Measurements from ENCODE around the gene ATP1B4. TPM values are rescaled to one million over a fixed set of nuclear protein-coding genes. Genes with fewer than 3 reads are reported as not detected.

The ATP1B4 gene
- total RNA-seq = not detected in 2 replicates

DNA sequence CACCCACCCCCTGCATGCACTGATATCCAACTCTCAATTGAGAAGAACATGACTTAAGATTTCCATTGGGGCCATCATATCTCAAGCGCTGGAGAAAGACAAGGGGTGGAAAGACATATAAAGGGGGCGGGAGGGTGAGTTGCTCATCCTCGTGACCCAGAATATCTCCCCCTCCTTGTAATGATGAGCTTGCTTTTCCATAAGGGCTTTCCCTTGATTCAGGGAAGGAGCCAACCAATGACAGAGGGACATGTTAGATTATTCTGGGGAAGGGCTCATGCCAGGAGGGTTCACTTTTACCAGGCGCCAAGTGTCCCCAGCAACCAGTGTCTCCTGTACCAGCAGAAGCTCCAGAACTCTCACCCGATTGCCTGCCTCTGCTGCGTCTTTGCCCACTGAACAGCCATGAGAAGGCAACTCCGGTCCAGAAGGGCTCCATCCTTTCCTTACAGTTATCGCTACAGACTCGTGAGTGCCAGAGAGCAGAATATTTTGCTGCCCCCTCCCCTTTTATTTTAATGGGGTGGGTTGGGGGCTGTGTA, at the start of gene ATP1B4:
ATP1B4 (plus strand) TSS at position 326 of the 542 bp plus-strand sequence; CDS start at position 406, 80 bp downstream.
- H3K4me2 ChIP-seq (ENCODE audit: insufficient read depth, low read length) = no peak within 1 kb of the TSS

DNA sequence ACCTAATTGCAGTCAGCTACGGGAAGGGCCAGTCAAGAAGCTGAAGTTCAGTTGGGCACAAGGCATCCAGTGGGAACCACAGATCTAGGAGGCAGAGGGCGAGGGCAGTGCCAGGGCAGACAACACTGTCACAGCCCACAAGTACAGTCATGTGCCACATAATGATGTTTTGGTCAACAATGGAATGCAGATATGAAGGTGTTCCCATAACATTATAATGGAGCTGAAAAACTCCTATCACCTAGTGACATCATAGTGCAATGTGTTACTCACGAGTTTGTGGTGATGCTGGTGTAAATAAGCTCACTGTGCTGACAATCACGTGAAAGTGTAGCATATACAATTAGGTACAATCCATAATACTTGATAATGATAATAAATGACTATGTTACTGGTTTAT, 46.1 kb upstream of the ATP1B4 start:
- H3K79me2 ChIP-seq (ENCODE audit: insufficient read depth, low read length) = no peaks in the 10 kb centered on the region
- no peak overlapping the region for H3K4me2 ChIP-seq (ENCODE audit: insufficient read depth, low read length)
- H3K27ac ChIP-seq (ENCODE audit: low read depth, low read length) = no peak overlapping the region
- no peak overlapping the region for H3K4me3 ChIP-seq (ENCODE audit: insufficient read depth, low read length)
- no peaks in the 10 kb centered on the region for H3K36me3 ChIP-seq (ENCODE audit: insufficient read depth, low read length)
- no peak overlapping the region for H2AFZ ChIP-seq (ENCODE audit: low read length)
- H3K27me3 ChIP-seq (ENCODE audit: insufficient read depth, low read length) = peaks cover 31% of the 10 kb centered on the region
- DNase-seq (ENCODE audit: insufficient read length, low spot score, missing footprints) = no peak
- no peak for TF ChIP-seq CTCF (IDR thresholded peaks at IDR 0.05; ENCODE audit: extremely low read depth, low read depth, low read length)
- H3K9me3 ChIP-seq (ENCODE audit: low read depth, low read length) = no peaks in the 10 kb centered on the region
- no peaks in the 10 kb centered on the region for H3K4me1 ChIP-seq (ENCODE audit: insufficient read depth, low read length)
- H4K20me1 ChIP-seq (ENCODE audit: insufficient read depth, low read length) = no peaks in the 10 kb centered on the region

More for the DNA sequence above, at the start of gene ATP1B4:
- Histone ChIP-seq H3K27me3 (ENCODE audit: insufficient read depth, low read length) (peaks cover 3% of the 10 kb centered on the region), H2AFZ (ENCODE audit: low read length) (no peak within 1 kb of the TSS), H3K4me3 (ENCODE audit: insufficient read depth, low read length) (no peak within 1 kb of the TSS), H3K9me3 (ENCODE audit: low read depth, low read length) (no peaks in the 10 kb centered on the region), H4K20me1 (ENCODE audit: insufficient read depth, low read length) (no peaks in the 10 kb centered on the region), H3K79me2 (ENCODE audit: insufficient read depth, low read length) (no peaks in the 10 kb centered on the region), H3K27ac (ENCODE audit: low read depth, low read length) (no peak within 1 kb of the TSS), H3K4me1 (ENCODE audit: insufficient read depth, low read length) (peaks cover 21% of the 10 kb centered on the region), H3K36me3 (ENCODE audit: insufficient read depth, low read length) (no peaks in the 10 kb centered on the region)
- no peak for TF ChIP-seq CTCF (IDR thresholded peaks at IDR 0.05; ENCODE audit: extremely low read depth, low read depth, low read length)
- DNase-seq (ENCODE audit: insufficient read length, low spot score, missing footprints) = no peak

- no peaks in the 10 kb centered on the region for H3K9me3 ChIP-seq (ENCODE audit: low read depth, low read length)
- H2AFZ ChIP-seq (ENCODE audit: low read length) = no peak overlapping the region
- H3K4me3 ChIP-seq (ENCODE audit: insufficient read depth, low read length) = no peak overlapping the region
- no peak overlapping the region for H3K27ac ChIP-seq (ENCODE audit: low read depth, low read length)
- TF ChIP-seq CTCF (IDR thresholded peaks at IDR 0.05; ENCODE audit: extremely low read depth, low read depth, low read length) = no peak
- no peaks in the 10 kb centered on the region for H3K36me3 ChIP-seq (ENCODE audit: insufficient read depth, low read length)
- no peaks in the 10 kb centered on the region for H3K4me1 ChIP-seq (ENCODE audit: insufficient read depth, low read length)
- H4K20me1 ChIP-seq (ENCODE audit: insufficient read depth, low read length) = no peaks in the 10 kb centered on the region
- peaks cover 30% of the 10 kb centered on the region for H3K27me3 ChIP-seq (ENCODE audit: insufficient read depth, low read length)
- DNase-seq (ENCODE audit: insufficient read length, low spot score, missing footprints) = no peak
- no peaks in the 10 kb centered on the region for H3K79me2 ChIP-seq (ENCODE audit: insufficient read depth, low read length)
- H3K4me2 ChIP-seq (ENCODE audit: insufficient read depth, low read length) = no peak overlapping the region
These were observed 45.2 kb upstream of the ATP1B4 start for GRCh38 chrX:120316587-120317283.

GRCh38 chrX:120318411-120318810, 43.5 kb upstream of the ATP1B4 start:
- Histone ChIP-seq H3K36me3 (ENCODE audit: insufficient read depth, low read length) (no peaks in the 10 kb centered on the region), H3K4me1 (ENCODE audit: insufficient read depth, low read length) (no peaks in the 10 kb centered on the region), H3K4me3 (ENCODE audit: insufficient read depth, low read length) (no peak overlapping the region), H3K4me2 (ENCODE audit: insufficient read depth, low read length) (no peak overlapping the region), H3K27ac (ENCODE audit: low read depth, low read length) (no peak overlapping the region), H3K79me2 (ENCODE audit: insufficient read depth, low read length) (no peaks in the 10 kb centered on the region), H3K9me3 (ENCODE audit: low read depth, low read length) (no peaks in the 10 kb centered on the region), H4K20me1 (ENCODE audit: insufficient read depth, low read length) (no peaks in the 10 kb centered on the region), H3K27me3 (ENCODE audit: insufficient read depth, low read length) (peaks cover 16% of the 10 kb centered on the region), H2AFZ (ENCODE audit: low read length) (no peak overlapping the region)
- TF ChIP-seq CTCF (IDR thresholded peaks at IDR 0.05; ENCODE audit: extremely low read depth, low read depth, low read length) = no peak
- DNase-seq (ENCODE audit: insufficient read length, low spot score, missing footprints) = no peak

All from osteoblast (primary cell).